ENCODE measurements around the gene CAPN15.

GRCh38 chr16:505479-506245, 21.9 kb upstream of the CAPN15 start:
- TF ChIP-seq CTCF (IDR thresholded peaks at IDR 0.05; ENCODE audit: low read depth, low read length) (no peak), POLR2A (IDR thresholded peaks at IDR 0.05; ENCODE audit: extremely low read depth, insufficient read length) (no peak)
